SU-DHL-6 (cell line): ENCODE data around the gene TCTA.

Experiments used
- H2AFZ ChIP-seq: fragments of 200-600 bp; sonication (generic); 2 replicates; pipeline ENCODE4 v1.6.1; 2014; ENCODE audit warnings: low read depth, mild to moderate bottlenecking, moderate library complexity, mixed read lengths, antibody characterized with exemption, low read length; ENCODE audit not compliant: severe bottlenecking
- H3F3A ChIP-seq: fragments of 200-600 bp; shearing (Covaris generic); 2 replicates; pipeline ENCODE4 v1.6.0; 2016; ENCODE audit warnings: antibody characterized with exemption, mild to moderate bottlenecking; ENCODE audit not compliant: insufficient read depth
- H3K27ac ChIP-seq: fragments of 200-600 bp; sonication (generic); 2 replicates; pipeline ENCODE4 v1.5.1; 2016; ENCODE audit warnings: low read depth, mild to moderate bottlenecking, low read length, moderate library complexity, mixed read lengths
- H3K27me3 ChIP-seq: fragments of 200-600 bp; sonication (generic), shearing (Covaris generic); 2 replicates; pipeline ENCODE4 v1.6.0; 2014; ENCODE audit warnings: mild to moderate bottlenecking, low read length
- H3K36me3 ChIP-seq: fragments of 200-600 bp; sonication (generic); 2 replicates; pipeline ENCODE4 v1.6.1; 2014; ENCODE audit warnings: mild to moderate bottlenecking, low read length, mixed read lengths
- H3K4me2 ChIP-seq: fragments of 300-600, 200-600 bp; shearing (Covaris generic), sonication (generic); 2 replicates; pipeline ENCODE4 v1.6.0; 2014; ENCODE audit warnings: low read length, low read depth, mild to moderate bottlenecking; ENCODE audit not compliant: poor library complexity, severe bottlenecking
- H3K4me3 ChIP-seq: fragments of 200-600 bp; sonication (generic); 2 replicates; pipeline ENCODE4 v1.5.1; 2014; ENCODE audit warnings: antibody characterized with exemption, low read length, mild to moderate bottlenecking, mixed read lengths; ENCODE audit not compliant: insufficient read depth, poor library complexity, severe bottlenecking
- H3K79me2 ChIP-seq: fragments of 200-600 bp; sonication (generic); 2 replicates; pipeline ENCODE4 v1.6.1; 2014; ENCODE audit warnings: mild to moderate bottlenecking, low read length, moderate library complexity; ENCODE audit not compliant: insufficient read depth
- H3K9ac ChIP-seq: fragments of 200-600 bp; sonication (generic); 2 replicates; pipeline ENCODE4 v1.7.0; 2014; ENCODE audit warnings: mild to moderate bottlenecking, low read length
- H3K9me2 ChIP-seq: fragments of 200-600 bp; sonication (generic); replicated peaks from 2 replicates; pipeline ENCODE4 v1.6.1; 2014; ENCODE audit warnings: low read length; ENCODE audit not compliant: insufficient read depth
- H3K9me3 ChIP-seq: fragments of 200-600 bp; sonication (generic); 2 replicates; pipeline ENCODE4 v1.6.1; 2014; ENCODE audit warnings: low read length, mixed read lengths; ENCODE audit not compliant: insufficient read depth
- H4K20me1 ChIP-seq: fragments of 200-600 bp; sonication (generic); 2 replicates; pipeline ENCODE4 v1.6.1; 2014; ENCODE audit warnings: low read depth, mild to moderate bottlenecking, antibody characterized with exemption, low read length, moderate library complexity, mixed read lengths
- EZH2phosphoT487 ChIP-seq: fragments of 200-600 bp; sonication (generic), shearing (Covaris generic); conservative IDR thresholded peaks from 2 replicates; pipeline ENCODE4 v1.6.1; 2018; ENCODE audit warnings: mild to moderate bottlenecking, antibody characterized with exemption, low read length, moderate library complexity, mixed read lengths
- TF ChIP-seq, protein P1 (sequence below): fragments of 200-600 bp; sonication (generic); IDR thresholded peaks from one replicate; pipeline ENCODE4 v1.5.1; 2017; ENCODE audit warnings: antibody characterized with exemption, mild to moderate bottlenecking, low read length, moderate library complexity; ENCODE audit not compliant: insufficient read depth, poor library complexity, severe bottlenecking

TCTA gene

DNA sequence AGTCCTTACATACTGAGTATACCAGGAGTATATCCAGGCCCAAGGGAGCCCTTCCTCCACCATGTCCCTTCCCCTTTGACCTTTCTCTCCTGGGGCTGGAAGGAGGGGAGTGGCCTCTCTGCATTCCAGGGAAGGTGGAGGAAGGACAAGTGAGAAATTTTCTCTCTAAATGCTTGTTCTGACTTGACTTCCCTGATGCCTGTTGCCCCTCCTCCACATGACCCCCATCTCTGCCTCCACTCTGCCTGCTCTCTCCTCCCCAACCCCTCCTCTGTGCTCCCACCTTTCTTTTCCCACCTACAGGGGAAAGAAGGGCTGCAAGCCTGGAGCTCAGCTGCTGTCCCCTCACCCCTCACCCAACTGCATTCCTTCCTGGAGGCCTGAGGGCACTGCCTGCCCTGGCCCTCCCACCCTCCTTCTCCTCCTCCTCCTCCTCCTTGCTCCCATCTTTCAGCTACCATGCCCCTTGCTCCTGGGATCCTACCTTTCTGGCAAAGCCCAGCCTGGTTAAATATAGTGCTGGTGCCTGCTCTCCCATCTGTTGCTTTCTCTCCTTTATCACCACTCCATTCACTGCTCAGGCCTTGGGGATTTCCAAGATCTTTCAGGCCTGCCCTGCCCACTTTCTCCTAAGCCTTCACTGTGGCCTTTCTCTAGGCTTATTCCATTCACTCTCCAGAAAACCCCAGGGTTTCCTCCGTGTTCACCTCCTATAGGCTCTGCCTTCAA is 49.4 kb downstream of the TCTA start:
- Histone ChIP-seq H3K4me2 (no peak overlapping the region), H3K9me3 (no peaks in the 10 kb centered on the region), H3K9me2 (no peaks in the 10 kb centered on the region), H3K27me3 (no peaks in the 10 kb centered on the region), H3F3A (no peaks in the 10 kb centered on the region), H3K9ac (no peak overlapping the region), H4K20me1 (no peaks in the 10 kb centered on the region), H2AFZ (no peak overlapping the region), H3K36me3 (no peaks in the 10 kb centered on the region), H3K27ac (no peak overlapping the region), H3K79me2 (no peaks in the 10 kb centered on the region), H3K4me3 (no peak overlapping the region)
- TF ChIP-seq, protein P1, sequence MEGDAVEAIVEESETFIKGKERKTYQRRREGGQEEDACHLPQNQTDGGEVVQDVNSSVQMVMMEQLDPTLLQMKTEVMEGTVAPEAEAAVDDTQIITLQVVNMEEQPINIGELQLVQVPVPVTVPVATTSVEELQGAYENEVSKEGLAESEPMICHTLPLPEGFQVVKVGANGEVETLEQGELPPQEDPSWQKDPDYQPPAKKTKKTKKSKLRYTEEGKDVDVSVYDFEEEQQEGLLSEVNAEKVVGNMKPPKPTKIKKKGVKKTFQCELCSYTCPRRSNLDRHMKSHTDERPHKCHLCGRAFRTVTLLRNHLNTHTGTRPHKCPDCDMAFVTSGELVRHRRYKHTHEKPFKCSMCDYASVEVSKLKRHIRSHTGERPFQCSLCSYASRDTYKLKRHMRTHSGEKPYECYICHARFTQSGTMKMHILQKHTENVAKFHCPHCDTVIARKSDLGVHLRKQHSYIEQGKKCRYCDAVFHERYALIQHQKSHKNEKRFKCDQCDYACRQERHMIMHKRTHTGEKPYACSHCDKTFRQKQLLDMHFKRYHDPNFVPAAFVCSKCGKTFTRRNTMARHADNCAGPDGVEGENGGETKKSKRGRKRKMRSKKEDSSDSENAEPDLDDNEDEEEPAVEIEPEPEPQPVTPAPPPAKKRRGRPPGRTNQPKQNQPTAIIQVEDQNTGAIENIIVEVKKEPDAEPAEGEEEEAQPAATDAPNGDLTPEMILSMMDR = no peak
- no peak for TF ChIP-seq EZH2phosphoT487

DNA sequence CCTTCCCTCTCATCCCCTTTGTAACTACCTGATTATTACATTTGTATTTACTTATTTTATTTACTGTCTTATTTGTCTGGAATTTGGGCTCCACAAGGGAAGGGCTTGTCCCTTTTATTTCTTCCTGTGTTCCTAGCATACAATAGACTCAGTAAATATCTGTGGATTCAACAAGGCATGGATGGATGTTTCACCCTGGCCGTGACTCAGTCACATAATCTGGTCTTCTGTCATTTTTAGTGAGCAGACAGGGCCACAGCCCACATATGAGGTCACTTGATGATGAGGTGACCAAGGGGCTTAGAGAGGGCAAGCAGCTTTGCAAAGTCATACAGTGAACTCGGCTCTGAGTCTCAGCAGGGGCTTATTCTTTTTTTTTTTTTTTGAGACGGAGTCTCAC is 50.0 kb downstream of the TCTA start:
- Histone ChIP-seq H3K4me2 (no peak overlapping the region), H3K4me3 (no peak overlapping the region), H4K20me1 (no peaks in the 10 kb centered on the region), H3K27ac (no peak overlapping the region), H3K9ac (no peak overlapping the region), H3K36me3 (no peaks in the 10 kb centered on the region), H3K9me3 (no peaks in the 10 kb centered on the region), H3K79me2 (no peaks in the 10 kb centered on the region), H3F3A (no peaks in the 10 kb centered on the region), H3K27me3 (no peaks in the 10 kb centered on the region), H2AFZ (no peak overlapping the region), H3K9me2 (no peaks in the 10 kb centered on the region)
- TF ChIP-seq EZH2phosphoT487 = no peak
- TF ChIP-seq, protein P1 = no peak

DNA sequence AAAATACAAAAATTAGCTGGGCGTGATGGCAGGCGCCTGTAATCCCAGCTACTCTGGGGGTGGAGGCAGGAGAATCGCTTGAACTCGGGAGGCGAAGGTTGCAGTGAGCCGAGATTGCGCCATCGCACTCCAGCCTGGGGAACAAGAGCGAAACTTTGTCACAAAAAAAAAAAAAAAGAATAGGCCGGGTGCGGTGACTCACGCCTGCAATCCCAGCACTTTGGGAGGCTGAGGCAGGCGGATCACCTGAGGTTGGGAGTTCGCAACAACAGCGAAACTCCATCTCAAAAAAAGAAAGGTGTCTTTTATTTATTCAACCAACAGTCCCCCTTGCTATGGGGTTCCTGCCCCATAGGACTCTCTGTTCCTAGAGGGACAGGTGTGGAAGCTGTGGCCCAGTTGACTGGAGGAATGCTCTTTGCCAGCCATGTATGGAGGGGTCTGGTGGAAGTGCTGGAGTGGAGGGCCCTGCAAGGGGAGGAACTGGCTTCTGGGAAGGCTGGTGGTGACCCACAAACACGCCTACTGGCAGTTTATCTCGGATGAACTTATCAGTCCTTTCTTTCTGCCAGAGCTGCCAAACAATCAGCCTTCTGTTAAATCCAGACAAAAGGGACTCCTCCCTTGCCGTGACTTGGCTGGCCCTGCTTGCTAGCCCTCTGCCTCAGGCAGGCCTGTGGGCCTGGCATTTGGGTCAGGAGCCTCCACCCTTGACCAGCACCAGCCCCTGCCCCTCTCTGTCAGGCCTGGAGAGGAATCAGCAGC is 53.2 kb downstream of the TCTA start:
- Histone ChIP-seq H4K20me1 (no peaks in the 10 kb centered on the region), H3K36me3 (no peaks in the 10 kb centered on the region), H3K9me3 (no peaks in the 10 kb centered on the region), H3K4me2 (no peak overlapping the region), H3K9ac (no peak overlapping the region), H3K4me3 (no peak overlapping the region), H3K27me3 (no peaks in the 10 kb centered on the region), H2AFZ (no peak overlapping the region), H3K27ac (no peak overlapping the region), H3K79me2 (no peaks in the 10 kb centered on the region), H3K9me2 (no peaks in the 10 kb centered on the region), H3F3A (no peaks in the 10 kb centered on the region)
- TF ChIP-seq, protein P1 = no peak
- no peak for TF ChIP-seq EZH2phosphoT487
